NCI-H69 (cell line): Measurements from ENCODE around the gene DHRS1.
"Not testable (repeated sequence)": the region's sequence is repeated elsewhere in the genome, so short reads cannot be mapped to it uniquely, and the experiment has no call there.

ENCODE experiments used
- DNase-seq: peaks from one replicate; lab custom pipeline; 2025; lab: John Stamatoyannopoulos, UW

DHRS1 gene

GRCh38 chr14:24247422-24247821 lies 52.2 kb downstream of the DHRS1 start:
- no peak for DNase-seq

GRCh38 chr14:24246765-24247212 lies 52.8 kb downstream of the DHRS1 start:
- no peak for DNase-seq

- DNase-seq = not testable (repeated sequence)
Observed at GRCh38 chr14:24245350-24245749, 54.2 kb downstream of the DHRS1 start.

GRCh38 chr14:24243336-24243836 lies 56.2 kb downstream of the DHRS1 start:
- DNase-seq = peak; percentile 64

- peak; percentile 97 for DNase-seq
Observed at GRCh38 chr14:24241829-24242443, 57.6 kb downstream of the DHRS1 start.
